Right ventricle myocardium superior (tissue), 1 donor: Measurements from ENCODE around the gene TIAL1. TPM values are rescaled to one million over a fixed set of nuclear protein-coding genes. Genes with fewer than 3 reads are reported as not detected.
"Not testable (repeated sequence)": the region's sequence is repeated elsewhere in the genome, so short reads cannot be mapped to it uniquely, and the experiment has no call there.

Experiments used
- ATAC-seq: fragments of 200-7000 bp; cut with Tn5 transposase; one replicate; pipeline ENCODE4 v1.9.1; 2020; ENCODE audit warnings: mild to moderate bottlenecking; ENCODE audit not compliant: poor library complexity
- DNase-seq: peaks from one replicate; pipeline ENCODE4 v3.0.0-alpha.2; 2020
- intact Hi-C: fragments of 100-400 bp; cut with DNase I; formaldehyde crosslinking; loops from one replicate; pipeline ENCODE4 v1.11.2; 2022
- total RNA-seq: library from RNA; stranded (reverse); fragmentation: NEBNext Ultra II Directional; extraction: Animal tissue kit (Norgen Biotek cat#: 25700); gene quantifications from one replicate; pipeline ENCODE4 v1.2.1, GENCODE V29; 2021
- donor health status: DM: no; HTN: yes; CAD: no; lungs with severe emphysema.

Gene TIAL1
- total RNA-seq, 1 donor from 2014 or later, result 75.1 TPM

GRCh38 chr10:119538632-119539358 is 58.0 kb downstream of the TIAL1 start:
- intact Hi-C loops, result no loop called here
- no peak for DNase-seq
- no peak for ATAC-seq

- no peak for DNase-seq
- ATAC-seq, result no peak
Measured at GRCh38 chr10:119537953-119538630, 58.7 kb downstream of the TIAL1 start.

GRCh38 chr10:119536508-119537025 is 60.2 kb downstream of the TIAL1 start:
- intact Hi-C loops, result no loop called here
- ATAC-seq (peak; percentile 19), DNase-seq (no peak)

More at GRCh38 chr10:119537953-119538630, 58.7 kb downstream of the TIAL1 start:
- intact Hi-C loops, result no loop called here

GRCh38 chr10:119535837-119536507 is 60.8 kb downstream of the TIAL1 start:
- intact Hi-C loops, result no loop called here
- no peak for DNase-seq
- ATAC-seq, result no peak

GRCh38 chr10:119535305-119535704 is 61.5 kb downstream of the TIAL1 start:
- ATAC-seq (no peak), DNase-seq (no peak)
- intact Hi-C loops, result no loop called here

GRCh38 chr10:119533473-119533872 is 63.3 kb downstream of the TIAL1 start:
- ATAC-seq (no peak), DNase-seq (no peak)
- intact Hi-C loops, result no loop called here

- intact Hi-C loops, DNase-seq: not testable (repeated sequence)
- ATAC-seq, result peak; percentile 54
Measured at GRCh38 chr10:119532791-119533190, 64.0 kb downstream of the TIAL1 start.

- intact Hi-C loops, ATAC-seq, DNase-seq: not testable (repeated sequence)
Measured at GRCh38 chr10:119532251-119532650, 64.5 kb downstream of the TIAL1 start.

- ATAC-seq (no peak), DNase-seq (no peak)
- intact Hi-C loops, result no loop called here
Measured at GRCh38 chr10:119531067-119531466, 65.7 kb downstream of the TIAL1 start.

- DNase-seq, ATAC-seq, intact Hi-C loops: not testable (repeated sequence)
Measured at GRCh38 chr10:119528663-119529237, 68.0 kb downstream of the TIAL1 start.

- intact Hi-C loops, result no loop called here
- ATAC-seq (no peak), DNase-seq (no peak)
Measured at GRCh38 chr10:119526621-119527592, 69.9 kb downstream of the TIAL1 start.

- no peak for ATAC-seq
- intact Hi-C loops, result no loop called here
Measured at GRCh38 chr10:119526149-119526548, 70.6 kb downstream of the TIAL1 start.

GRCh38 chr10:119525116-119525515 is 71.6 kb downstream of the TIAL1 start:
- intact Hi-C loops, result no loop called here
- no peak for DNase-seq
- ATAC-seq, result no peak

More at GRCh38 chr10:119526149-119526548, 70.6 kb downstream of the TIAL1 start:
- DNase-seq, result no peak

GRCh38 chr10:119524720-119525070 is 72.1 kb downstream of the TIAL1 start:
- intact Hi-C loops, result no loop called here
- DNase-seq (no peak), ATAC-seq (no peak)

GRCh38 chr10:119523895-119524719 is 72.7 kb downstream of the TIAL1 start:
- intact Hi-C loops, result no loop called here
- ATAC-seq (no peak), DNase-seq (no peak)
